ENCODE results near the gene ZSCAN12. TPM values are rescaled to one million over a fixed set of nuclear protein-coding genes. Genes with fewer than 3 reads are reported as not detected.
"Not testable (repeated sequence)": the region's sequence is repeated elsewhere in the genome, so short reads cannot be mapped to it uniquely, and the experiment has no call there.

ZSCAN12 gene
- total RNA-seq, 1 donor from 2014 or later, result 1.8 TPM

DNA sequence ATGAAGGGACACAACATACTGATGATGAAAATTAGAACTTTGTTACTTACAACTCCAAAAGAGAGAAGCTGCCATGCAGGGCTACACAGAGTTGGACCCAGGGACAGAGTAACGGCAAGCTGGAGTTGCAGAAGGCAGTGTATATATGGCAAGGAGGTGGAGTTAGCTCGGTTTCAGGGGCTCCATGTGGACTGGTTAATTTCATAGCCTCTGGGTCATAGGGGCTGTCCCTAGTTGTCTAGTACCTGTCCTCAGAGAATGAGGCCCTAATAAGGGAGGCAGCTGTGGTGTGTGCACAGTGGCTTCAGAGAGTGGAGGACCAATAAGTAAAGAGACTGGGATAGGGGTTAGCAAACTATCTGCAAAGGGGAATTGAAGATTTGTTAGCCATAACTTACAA lies 7.9 kb upstream of the ZSCAN12 start:
- no peak overlapping the region for H3K4me3 ChIP-seq
- peaks cover 56% of the 10 kb centered on the region for H3K27me3 ChIP-seq (ENCODE audit: low read depth)
- H3K9me3 ChIP-seq (replicated peaks), result no peaks in the 10 kb centered on the region
- no peak for DNase-seq
- H3K36me3 ChIP-seq, result no peaks in the 10 kb centered on the region
- TF ChIP-seq, protein P1, sequence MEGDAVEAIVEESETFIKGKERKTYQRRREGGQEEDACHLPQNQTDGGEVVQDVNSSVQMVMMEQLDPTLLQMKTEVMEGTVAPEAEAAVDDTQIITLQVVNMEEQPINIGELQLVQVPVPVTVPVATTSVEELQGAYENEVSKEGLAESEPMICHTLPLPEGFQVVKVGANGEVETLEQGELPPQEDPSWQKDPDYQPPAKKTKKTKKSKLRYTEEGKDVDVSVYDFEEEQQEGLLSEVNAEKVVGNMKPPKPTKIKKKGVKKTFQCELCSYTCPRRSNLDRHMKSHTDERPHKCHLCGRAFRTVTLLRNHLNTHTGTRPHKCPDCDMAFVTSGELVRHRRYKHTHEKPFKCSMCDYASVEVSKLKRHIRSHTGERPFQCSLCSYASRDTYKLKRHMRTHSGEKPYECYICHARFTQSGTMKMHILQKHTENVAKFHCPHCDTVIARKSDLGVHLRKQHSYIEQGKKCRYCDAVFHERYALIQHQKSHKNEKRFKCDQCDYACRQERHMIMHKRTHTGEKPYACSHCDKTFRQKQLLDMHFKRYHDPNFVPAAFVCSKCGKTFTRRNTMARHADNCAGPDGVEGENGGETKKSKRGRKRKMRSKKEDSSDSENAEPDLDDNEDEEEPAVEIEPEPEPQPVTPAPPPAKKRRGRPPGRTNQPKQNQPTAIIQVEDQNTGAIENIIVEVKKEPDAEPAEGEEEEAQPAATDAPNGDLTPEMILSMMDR (IDR thresholded peaks at IDR 0.05; ENCODE audit: borderline replicate concordance), result no peak
- no peaks in the 10 kb centered on the region for H3K4me1 ChIP-seq
- H3K27ac ChIP-seq (replicated peaks), result no peak overlapping the region
- intact Hi-C loops (cut with micrococcal nuclease), result no loop called here

DNA sequence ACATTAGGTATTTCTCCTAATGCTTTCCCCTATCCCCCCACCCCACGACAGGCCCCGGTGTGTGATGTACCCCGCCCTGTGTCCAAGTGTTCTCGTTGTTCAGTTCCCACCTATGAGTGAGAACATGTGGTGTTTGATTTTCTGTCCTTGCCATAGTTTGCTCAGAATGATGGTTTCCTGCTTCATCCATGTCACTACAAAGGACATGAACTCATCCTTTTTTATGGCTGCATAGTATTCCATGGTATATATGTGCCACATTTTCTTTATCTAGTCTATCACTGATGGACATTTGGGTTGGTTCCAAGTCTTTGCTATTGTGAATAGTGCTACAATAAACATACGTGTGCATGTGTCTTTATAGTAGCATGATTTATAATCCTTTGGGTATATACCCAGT lies 4.4 kb upstream of the ZSCAN12 start:
- Histone ChIP-seq H3K4me1 (peaks cover 15% of the 10 kb centered on the region), H3K27me3 (ENCODE audit: low read depth) (peaks cover 44% of the 10 kb centered on the region)
- H3K27ac ChIP-seq (replicated peaks); H3K36me3 ChIP-seq; H3K9me3 ChIP-seq (replicated peaks); DNase-seq; H3K4me3 ChIP-seq; intact Hi-C loops (cut with micrococcal nuclease): not testable (repeated sequence)

DNA sequence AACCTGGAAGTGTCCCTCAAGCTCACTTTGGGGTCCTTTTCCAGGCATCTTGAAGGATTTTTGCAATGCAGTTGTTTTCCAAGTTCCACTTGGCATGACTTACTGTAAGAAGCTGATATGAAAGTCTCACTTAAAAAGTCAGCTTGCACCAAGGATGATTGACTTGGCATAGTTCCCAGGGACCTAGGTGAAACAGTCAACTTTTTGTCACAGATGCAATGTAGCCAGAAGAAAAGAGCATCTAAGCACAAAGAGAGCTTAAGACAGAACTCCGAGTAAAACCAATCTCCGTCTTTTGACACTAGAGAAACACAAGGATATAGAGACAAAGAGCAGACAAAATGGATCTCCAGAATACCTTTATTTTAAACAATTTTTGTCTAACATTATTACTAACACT lies 2.6 kb upstream of the ZSCAN12 start:
- intact Hi-C loops (cut with micrococcal nuclease), result no loop called here
- H3K9me3 ChIP-seq (replicated peaks), result no peaks in the 10 kb centered on the region
- peaks cover 30% of the 10 kb centered on the region for H3K27me3 ChIP-seq (ENCODE audit: low read depth)
- peaks cover 8% of the 10 kb centered on the region for H3K36me3 ChIP-seq
- H3K27ac ChIP-seq (replicated peaks), result no peak overlapping the region
- TF ChIP-seq, protein P1 (IDR thresholded peaks at IDR 0.05; ENCODE audit: borderline replicate concordance), result no peak
- DNase-seq, result no peak
- H3K4me1 ChIP-seq, result peaks cover 32% of the 10 kb centered on the region
- H3K4me3 ChIP-seq, result no peak overlapping the region

DNA sequence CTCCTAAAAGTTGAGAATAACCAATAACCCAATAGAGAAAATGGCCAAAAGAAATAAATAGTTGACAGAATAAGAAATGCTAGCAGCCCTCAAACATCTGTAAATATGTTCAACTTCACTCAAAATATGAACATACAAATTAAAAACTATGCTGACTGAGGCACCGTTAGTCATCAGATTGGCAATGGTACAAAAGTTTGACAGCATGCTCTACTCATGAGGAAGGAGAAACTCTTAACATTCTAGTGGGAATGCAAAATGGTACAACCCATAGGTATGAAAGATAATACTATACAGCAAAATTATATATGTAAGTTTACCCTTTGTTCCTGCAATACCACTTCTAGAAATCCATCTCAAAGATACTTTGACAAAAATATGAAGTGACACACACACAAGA lies 1.6 kb upstream of the ZSCAN12 start:
- Histone ChIP-seq H3K27me3 (ENCODE audit: low read depth) (peaks cover 20% of the 10 kb centered on the region), H3K4me1 (peaks cover 42% of the 10 kb centered on the region), H3K27ac (replicated peaks) (no peak overlapping the region), H3K4me3 (no peak overlapping the region), H3K9me3 (replicated peaks) (no peaks in the 10 kb centered on the region), H3K36me3 (peaks cover 19% of the 10 kb centered on the region)
- intact Hi-C loops (cut with micrococcal nuclease), result no loop called here
- TF ChIP-seq, protein P1 (IDR thresholded peaks at IDR 0.05; ENCODE audit: borderline replicate concordance), result no peak
- DNase-seq, result no peak

DNA sequence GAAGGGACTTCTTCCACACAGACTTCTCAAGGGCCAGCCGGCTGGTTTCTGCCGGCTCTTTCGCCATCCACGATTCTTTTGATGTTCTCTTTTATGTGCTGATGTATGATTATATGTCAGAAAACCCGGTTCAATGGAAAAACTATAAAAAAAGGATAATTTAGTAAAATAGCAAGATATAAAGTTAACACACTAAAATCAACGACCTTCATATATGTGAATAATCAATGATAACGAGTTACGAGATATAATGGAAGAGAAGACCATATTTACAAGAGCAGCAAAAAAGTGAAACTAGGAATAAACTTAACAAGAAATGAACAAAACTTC lies 540 bp upstream of the ZSCAN12 start:
- Histone ChIP-seq H3K27ac (replicated peaks) (peak overlapping the region; percentile 56), H3K27me3 (ENCODE audit: low read depth) (peaks cover 9% of the 10 kb centered on the region), H3K4me1 (peaks cover 43% of the 10 kb centered on the region), H3K36me3 (peaks cover 20% of the 10 kb centered on the region), H3K4me3 (peak overlapping the region; percentile 86), H3K9me3 (replicated peaks) (no peaks in the 10 kb centered on the region)
- TF ChIP-seq, protein P1 (IDR thresholded peaks at IDR 0.05; ENCODE audit: borderline replicate concordance), result no peak
- no peak for DNase-seq
- intact Hi-C loops (cut with micrococcal nuclease), result no loop called here

DNA sequence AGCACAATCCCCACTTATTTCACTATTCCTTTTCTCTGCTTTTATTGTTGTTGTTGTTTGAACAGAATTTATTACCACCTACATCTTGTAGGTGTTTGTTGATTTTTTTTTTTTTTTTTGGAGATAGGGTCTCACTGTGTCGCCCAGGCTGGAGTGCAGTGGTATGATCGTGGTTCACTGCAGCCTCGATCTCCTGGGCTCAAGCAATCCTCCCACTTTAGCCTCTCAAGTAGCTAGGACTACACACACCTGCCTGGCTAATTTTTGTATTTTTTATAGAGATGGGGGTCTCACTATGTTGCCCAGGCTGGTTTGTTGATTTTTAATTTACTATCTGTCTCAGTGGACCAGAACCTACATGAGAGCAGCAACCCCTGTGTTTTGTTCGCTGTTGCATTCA lies 3.6 kb downstream of the ZSCAN12 start:
- peaks cover 48% of the 10 kb centered on the region for H3K36me3 ChIP-seq
- H3K27ac ChIP-seq (replicated peaks), result no peak overlapping the region
- intact Hi-C loops (cut with micrococcal nuclease), result no loop called here
- TF ChIP-seq, protein P1 (IDR thresholded peaks at IDR 0.05; ENCODE audit: borderline replicate concordance), result no peak
- no peak for DNase-seq
- no peaks in the 10 kb centered on the region for H3K9me3 ChIP-seq (replicated peaks)
- peaks cover 43% of the 10 kb centered on the region for H3K4me1 ChIP-seq
- no peaks in the 10 kb centered on the region for H3K27me3 ChIP-seq (ENCODE audit: low read depth)
- no peak overlapping the region for H3K4me3 ChIP-seq

Data from left ventricle myocardium inferior (tissue), 1 donor.